T-cell (primary cell): ENCODE data around the gene HELZ2. TPM values are rescaled to one million over a fixed set of nuclear protein-coding genes. Genes with fewer than 3 reads are reported as not detected.

Experiments used
- ATAC-seq, 4 experiments: fragments of 200-7000 bp in 3 of 4; fragments of 150-1000 bp in 1 of 4; cut with Tn5 transposase; replicated peaks in 1 of 4; 1 replicate in 3 of 4; 2 replicates in 1 of 4; pipeline ENCODE4 v1.10.0; 2021; ENCODE audit warnings: moderate library complexity in 3 of 4, mild to moderate bottlenecking in 2 of 4, moderate number of reproducible peaks in 1 of 4
- CTCF ChIA-PET, 2 donors: fragments of 300-600 bp; sonication (Branson Sonifier 250); formaldehyde crosslinking; loops; one replicate each; lab custom pipeline; 2022; ENCODE audit warnings: antibody characterized with exemption in 2 of 2; lab: Charles Lee
- POLR2A ChIA-PET, 2 donors: fragments of 300-600 bp; sonication (Branson Sonifier 250); formaldehyde crosslinking; loops; one replicate each; lab custom pipeline; 2022; ENCODE audit warnings: antibody characterized with exemption in 2 of 2; lab: Charles Lee
- DNase-seq, 35 experiments: peaks; one replicate each; pipeline versions ENCODE4 v3.0.0 to v3.0.0-alpha.2; 2013 to 2023
- H3K27ac ChIP-seq: one replicate; pipeline ENCODE4 v1.5.1; 2013; ENCODE audit warnings: low read length
- H3K27me3 ChIP-seq, 2 experiments: replicated peaks in 1 of 2; 1 replicate in 1 of 2; 2 replicates in 1 of 2; pipeline versions ENCODE4 v1.6.1 to v1.7.0; 2013; ENCODE audit warnings: low read length in 1 of 2, mixed read lengths in 1 of 2; ENCODE audit not compliant: control insufficient read depth in 2 of 2, insufficient read depth in 2 of 2; ENCODE audit errors: extremely low read depth in 1 of 2
- H3K36me3 ChIP-seq, 2 donors: 1 replicate in 1 of 2; 2 replicates in 1 of 2; pipeline versions ENCODE4 v1.6.1 to v1.7.0; 2013; ENCODE audit warnings: low read length in 1 of 2; ENCODE audit not compliant: control insufficient read depth in 2 of 2, insufficient read depth in 1 of 2; ENCODE audit errors: extremely low read depth in 1 of 2
- H3K4me1 ChIP-seq, 2 experiments: 1 replicate in 1 of 2; 2 replicates in 1 of 2; pipeline versions ENCODE4 v1.6.1 to v1.7.0; 2013; ENCODE audit warnings: low read length in 2 of 2, mixed read lengths in 1 of 2; ENCODE audit not compliant: insufficient read depth in 2 of 2, control insufficient read depth in 1 of 2; ENCODE audit errors: extremely low read depth in 1 of 2
- H3K4me3 ChIP-seq, 2 donors: 1 replicate in 1 of 2; 2 replicates in 1 of 2; pipeline versions ENCODE4 v1.5.1 to v1.7.0; 2013; ENCODE audit warnings: mild to moderate bottlenecking in 2 of 2, low read length in 1 of 2, moderate library complexity in 1 of 2; ENCODE audit not compliant: control insufficient read depth in 1 of 2; ENCODE audit errors: extremely low read depth in 1 of 2
- H3K9me3 ChIP-seq: 2 replicates; pipeline ENCODE4 v1.7.0; 2013
- H3K27ac Mint-ChIP-seq, 2 donors: one replicate each; pipeline ENCODE4 v1.8.0; 2020 to 2021; ENCODE audit warnings: mild to moderate bottlenecking in 2 of 2, mixed read lengths in 2 of 2
- H3K27me3 Mint-ChIP-seq, 2 donors: one replicate each; pipeline ENCODE4 v1.8.0; 2021 to 2022; ENCODE audit warnings: mixed read lengths in 2 of 2
- H3K36me3 Mint-ChIP-seq: one replicate; pipeline ENCODE4 v1.8.0; 2021; ENCODE audit warnings: mixed read lengths
- H3K4me1 Mint-ChIP-seq, 3 donors: one replicate each; pipeline ENCODE4 v1.8.0; 2020 to 2022; ENCODE audit warnings: mixed read lengths in 3 of 3, mild to moderate bottlenecking in 1 of 3
- H3K4me3 Mint-ChIP-seq, 3 donors: one replicate each; pipeline ENCODE4 v1.8.0; 2020 to 2022; ENCODE audit warnings: mild to moderate bottlenecking in 3 of 3, mixed read lengths in 3 of 3, moderate library complexity in 3 of 3
- H3K9me3 Mint-ChIP-seq, 3 donors: one replicate each; pipeline ENCODE4 v1.8.0; 2020 to 2022; ENCODE audit warnings: mixed read lengths in 3 of 3
- WGBS: methylation state at CpG from one replicate; pipeline ENCODE4 v1.1.5; 2013; ENCODE audit warnings: missing lambda C conversion rate; ENCODE audit not compliant: insufficient coverage; 5-methylcytosine and 5-hydroxymethylcytosine counted together
- total RNA-seq, 35 experiments: library from RNA in 6 of 35; stranded (reverse) in 6 of 35; fragments of 120-200 nt in 1 of 35; gene quantifications; one replicate each; pipeline versions ENCODE4 v1.2.1 to v1.2.4 and lab custom pipeline; 2013 to 2026

Gene HELZ2, protein sequence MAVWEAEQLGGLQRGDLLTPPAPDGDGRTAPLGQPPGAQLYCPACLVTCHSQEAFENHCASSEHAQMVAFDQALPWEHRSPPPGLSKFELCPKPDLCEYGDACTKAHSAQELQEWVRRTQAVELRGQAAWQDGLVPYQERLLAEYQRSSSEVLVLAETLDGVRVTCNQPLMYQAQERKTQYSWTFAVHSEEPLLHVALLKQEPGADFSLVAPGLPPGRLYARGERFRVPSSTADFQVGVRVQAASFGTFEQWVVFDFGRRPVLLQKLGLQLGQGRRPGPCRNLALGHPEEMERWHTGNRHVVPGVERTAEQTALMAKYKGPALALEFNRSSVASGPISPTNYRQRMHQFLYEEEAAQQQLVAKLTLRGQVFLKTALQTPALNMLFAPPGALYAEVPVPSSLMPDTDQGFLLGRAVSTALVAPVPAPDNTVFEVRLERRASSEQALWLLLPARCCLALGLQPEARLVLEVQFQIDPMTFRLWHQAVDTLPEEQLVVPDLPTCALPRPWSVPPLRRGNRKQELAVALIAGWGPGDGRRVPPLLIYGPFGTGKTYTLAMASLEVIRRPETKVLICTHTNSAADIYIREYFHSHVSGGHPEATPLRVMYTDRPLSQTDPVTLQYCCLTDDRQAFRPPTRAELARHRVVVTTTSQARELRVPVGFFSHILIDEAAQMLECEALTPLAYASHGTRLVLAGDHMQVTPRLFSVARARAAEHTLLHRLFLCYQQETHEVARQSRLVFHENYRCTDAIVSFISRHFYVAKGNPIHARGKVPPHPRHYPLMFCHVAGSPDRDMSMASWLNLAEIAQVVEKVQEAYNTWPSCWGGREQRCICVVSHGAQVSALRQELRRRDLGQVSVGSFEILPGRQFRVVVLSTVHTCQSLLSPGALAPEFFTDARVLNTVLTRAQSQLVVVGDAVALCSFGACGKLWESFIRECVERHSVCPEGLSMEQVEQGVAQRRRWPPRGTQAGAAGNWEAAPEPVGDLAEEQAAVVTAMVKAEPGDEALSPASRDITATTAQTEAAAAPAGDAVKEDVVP (N-terminal part only)
- total RNA-seq (10 to 100 TPM; 31.6 to 73.0 (median 43.5) TPM), total RNA-seq (lab: John Stamatoyannopoulos, UW) (12.7 to 1,425 (median 135) reads per million in 29 experiments)
- 43.2 TPM for total RNA-seq (2013)

DNA sequence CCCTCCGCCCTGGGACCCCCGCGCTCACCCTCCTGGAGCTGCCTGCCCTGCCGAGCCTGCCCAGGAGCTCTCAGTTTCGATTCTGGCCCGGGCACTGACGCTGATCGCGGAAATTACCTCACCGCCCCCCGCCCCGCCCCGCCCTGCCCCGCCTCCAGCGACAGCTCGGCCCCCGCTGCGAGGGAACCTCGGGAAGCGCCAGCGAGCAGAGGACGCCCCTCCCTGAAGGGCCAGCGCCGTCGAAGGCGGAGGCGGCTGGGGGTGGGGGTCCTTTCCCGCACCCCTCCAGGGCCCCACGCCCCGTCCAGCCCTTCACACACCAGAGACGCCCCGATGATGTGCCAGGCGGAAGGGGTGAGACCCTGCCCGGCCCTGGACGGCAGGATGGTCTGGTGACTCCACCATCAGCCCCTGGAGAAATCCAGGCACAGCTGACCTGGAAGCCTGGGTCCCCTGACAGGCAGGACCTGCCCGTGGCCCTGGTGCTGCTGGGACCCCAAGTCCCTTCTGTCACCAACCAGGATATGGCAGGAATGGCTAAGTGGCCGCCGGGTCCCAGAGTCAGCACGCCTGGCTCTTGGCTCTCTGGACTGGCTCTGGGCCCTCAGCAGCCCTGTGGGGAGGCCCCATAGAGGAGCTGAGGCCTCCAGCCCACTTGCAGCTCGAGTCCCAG, at the start of gene HELZ2:
Gene HELZ2, minus strand, starts transcription at position 84 of the 673 bp plus-strand sequence. CDS start 1,854 bp downstream, outside the sequence.
- Mint-ChIP-seq H3K4me1 (peaks cover 2 to 6% (median 3%) of the 10 kb centered on the region in 3 donors), H3K27me3 (no peaks in the 10 kb centered on the region), H3K27ac (peak within 1 kb of the TSS; percentile 27 to 55), H3K4me3 (peak within 1 kb of the TSS; percentile 77 to 81 (median 79)), H3K36me3 (no peaks in the 10 kb centered on the region), H3K9me3 (no peaks in the 10 kb centered on the region)
- peak within 1 kb of the TSS; percentile 83 to 86 for H3K4me3 ChIP-seq
- CTCF ChIA-PET: interaction anchor here in 1 of 2 donors (1.0 to 1.2 kb wide), 2 partner anchors 37 to 68 kb away, joined by 3 to 7 read pairs; partner anchors contain the start of gene PTK6
- 3% methylated on average over 31 of the region's 40 CpGs for WGBS
- ATAC-seq (peak; percentile 88 to 90 (median 88)), DNase-seq (peak in 34 of 35 experiments; percentile 29 to 83 (median 62))
- POLR2A ChIA-PET: interaction anchor here (0.6 to 0.8 kb wide), 3 partner anchors 29 to 406 kb away, joined by 3 to 7 read pairs (median 4); no protein-coding TSS in a partner anchor
- H3K4me1 ChIP-seq: peaks cover 0 to 44% of the 10 kb centered on the region in 2 experiments
- no peaks in the 10 kb centered on the region for H3K9me3 ChIP-seq
- peak within 1 kb of the TSS; percentile 65 for H3K27ac ChIP-seq
- H3K36me3 ChIP-seq: peaks cover 2 to 11% of the 10 kb centered on the region in 2 donors
- H3K27me3 ChIP-seq: peaks cover 0 to 52% of the 10 kb centered on the region in 2 experiments

DNA sequence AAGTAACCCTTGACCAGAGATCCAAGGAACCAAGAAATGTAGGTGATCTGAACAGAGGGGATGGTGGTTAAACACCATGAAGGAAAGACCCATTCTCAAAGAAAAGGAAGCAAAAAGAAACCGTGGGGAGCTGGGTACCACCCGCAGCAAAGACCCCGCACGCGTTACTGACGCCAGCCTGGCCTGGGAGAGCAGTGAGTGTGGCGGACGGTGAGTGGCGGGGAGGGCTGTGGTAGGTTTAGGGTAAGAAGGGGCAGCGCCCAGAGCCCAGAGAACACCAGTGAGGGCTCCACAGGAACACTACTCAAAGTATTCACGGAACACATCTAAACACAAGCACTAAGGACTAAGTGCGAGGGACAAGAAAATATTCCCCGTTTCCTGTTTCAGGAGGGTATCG, 48.7 kb upstream of the HELZ2 start:
- H3K36me3 ChIP-seq: peaks cover 12 to 19% of the 10 kb centered on the region in 2 donors
- peaks cover 4 to 18% of the 10 kb centered on the region in 2 experiments for H3K4me1 ChIP-seq
- no peaks in the 10 kb centered on the region for H3K9me3 Mint-ChIP-seq
- no peak overlapping the region for H3K27ac ChIP-seq
- no peaks in the 10 kb centered on the region for H3K27me3 Mint-ChIP-seq
- no peak for DNase-seq
- CTCF ChIA-PET: no interaction called here
- peaks cover 7% of the 10 kb centered on the region for H3K36me3 Mint-ChIP-seq
- no peaks in the 10 kb centered on the region for H3K27me3 ChIP-seq
- H3K4me3 Mint-ChIP-seq: no peak overlapping the region
- H3K4me3 ChIP-seq: no peak overlapping the region
- H3K9me3 ChIP-seq: no peaks in the 10 kb centered on the region
- 93% methylated on average over 6 of the region's 14 CpGs for WGBS
- POLR2A ChIA-PET: no interaction called here
- no peak for ATAC-seq
- peaks cover 28 to 33% (median 31%) of the 10 kb centered on the region in 3 donors for H3K4me1 Mint-ChIP-seq
- no peak overlapping the region for H3K27ac Mint-ChIP-seq

DNA sequence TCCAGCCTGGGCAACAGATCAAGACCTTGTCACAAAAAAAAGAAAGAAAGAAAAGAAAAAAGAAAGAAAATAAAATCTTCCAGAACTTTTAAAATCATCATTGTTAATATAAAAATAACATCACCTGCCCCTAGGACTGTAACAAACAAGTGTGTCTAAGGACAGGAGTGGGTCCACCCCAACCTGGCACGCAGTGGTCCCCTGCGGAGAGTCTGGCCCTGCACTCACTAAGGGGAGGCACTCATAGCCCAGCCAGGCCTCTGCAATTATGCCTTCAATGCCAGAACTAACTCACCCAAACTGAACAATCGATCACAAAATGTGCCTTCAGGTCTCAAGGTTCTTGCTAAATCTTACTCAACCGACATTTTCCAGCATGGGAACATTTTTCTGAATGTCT, 48.1 kb upstream of the HELZ2 start:
- Mint-ChIP-seq H3K4me1 (peaks cover 28 to 33% (median 31%) of the 10 kb centered on the region in 3 donors), H3K4me3 (no peak overlapping the region)
- WGBS: 100% methylated on average over 1 of the region's 4 CpGs

DNA sequence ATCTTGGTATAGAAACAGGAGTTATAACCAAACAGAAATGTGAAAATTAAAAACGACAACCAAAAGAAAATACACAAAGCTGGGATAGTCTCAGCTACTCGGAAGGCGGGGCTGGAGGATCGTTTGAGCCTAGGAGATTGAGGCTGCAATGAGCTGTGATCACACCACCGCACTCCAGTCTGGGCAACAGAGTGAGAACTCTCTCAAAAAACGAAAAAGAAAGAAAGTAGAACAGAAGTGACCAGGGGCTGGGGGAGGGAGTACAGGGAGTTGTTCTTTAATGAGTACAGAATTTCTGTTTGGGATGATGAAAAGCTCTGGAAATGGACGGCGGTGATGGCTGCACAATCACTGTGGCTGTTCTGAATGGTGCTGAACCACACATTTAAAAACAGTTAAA, 47.0 kb upstream of the HELZ2 start:
- H3K36me3 ChIP-seq: peaks cover 19 to 35% of the 10 kb centered on the region in 2 donors
- Mint-ChIP-seq H3K27me3 (no peaks in the 10 kb centered on the region), H3K27ac (no peak overlapping the region), H3K4me3 (no peak overlapping the region), H3K4me1 (peaks cover 28 to 35% (median 33%) of the 10 kb centered on the region in 3 donors), H3K36me3 (peaks cover 12% of the 10 kb centered on the region), H3K9me3 (no peaks in the 10 kb centered on the region)
- 94% methylated on average over 3 of the region's 8 CpGs for WGBS
- H3K9me3 ChIP-seq: no peaks in the 10 kb centered on the region
- ChIA-PET POLR2A (no interaction called here), CTCF (interaction anchor here (0.6 to 0.7 kb wide), 2 partner anchors 622 to 1016 kb away, joined by 3 to 6 read pairs; no protein-coding TSS in a partner anchor)
- H3K4me1 ChIP-seq: peaks cover 4 to 17% of the 10 kb centered on the region in 2 experiments
- DNase-seq: no peak
- no peak overlapping the region for H3K4me3 ChIP-seq
- no peaks in the 10 kb centered on the region for H3K27me3 ChIP-seq
- H3K27ac ChIP-seq: no peak overlapping the region
- ATAC-seq: no peak

More for the DNA sequence above, 48.1 kb upstream of the HELZ2 start:
- Histone ChIP-seq H3K9me3 (no peaks in the 10 kb centered on the region), H3K27me3 (no peaks in the 10 kb centered on the region), H3K4me1 (peaks cover 4 to 18% of the 10 kb centered on the region in 2 experiments), H3K4me3 (no peak overlapping the region), H3K36me3 (peaks cover 12 to 26% of the 10 kb centered on the region in 2 donors), H3K27ac (no peak overlapping the region)
- Mint-ChIP-seq H3K27me3 (no peaks in the 10 kb centered on the region), H3K27ac (peak overlapping the region in 1 of 2 donors; percentile 6), H3K9me3 (no peaks in the 10 kb centered on the region), H3K36me3 (peaks cover 7% of the 10 kb centered on the region)
- DNase-seq: no peak
- ChIA-PET POLR2A (no interaction called here), CTCF (no interaction called here)
- ATAC-seq: no peak

DNA sequence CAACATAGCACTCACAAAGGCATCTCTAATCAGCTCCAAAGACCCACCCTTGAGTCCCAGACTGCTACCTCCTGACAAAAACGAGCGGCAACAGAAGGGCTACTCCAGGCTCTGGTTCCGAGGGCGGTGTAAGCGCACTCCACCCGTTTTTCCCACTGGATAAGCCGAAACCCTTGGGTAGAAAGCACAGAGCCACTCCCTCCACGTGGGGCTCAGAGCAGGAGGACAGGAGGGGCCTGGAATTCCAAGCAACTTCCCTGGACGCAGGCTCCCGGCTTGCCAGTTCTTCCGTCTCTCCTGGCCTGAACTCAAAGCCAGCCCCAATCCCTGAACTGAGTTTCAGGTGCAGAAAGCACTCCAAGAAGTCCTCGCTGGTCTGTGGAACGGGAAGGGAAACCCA, 45.5 kb upstream of the HELZ2 start:
- peaks cover 19 to 41% of the 10 kb centered on the region in 2 donors for H3K36me3 ChIP-seq
- ATAC-seq (no peak), DNase-seq (no peak)
- H3K4me1 ChIP-seq: peaks cover 0 to 6% of the 10 kb centered on the region in 2 experiments
- Mint-ChIP-seq H3K27me3 (no peaks in the 10 kb centered on the region), H3K4me3 (no peak overlapping the region), H3K27ac (no peak overlapping the region), H3K9me3 (no peaks in the 10 kb centered on the region), H3K36me3 (peaks cover 22% of the 10 kb centered on the region), H3K4me1 (peaks cover 23 to 29% (median 25%) of the 10 kb centered on the region in 3 donors)
- WGBS: 96% methylated on average over 11 of the region's 13 CpGs
- CTCF ChIA-PET: no interaction called here
- no peaks in the 10 kb centered on the region for H3K27me3 ChIP-seq
- no peak overlapping the region for H3K4me3 ChIP-seq
- POLR2A ChIA-PET: no interaction called here
- H3K9me3 ChIP-seq: no peaks in the 10 kb centered on the region
- no peak overlapping the region for H3K27ac ChIP-seq
